Ovary (tissue), 9 donors: ENCODE measurements around the gene TSKS. TPM values are rescaled to one million over a fixed set of nuclear protein-coding genes. Genes with fewer than 3 reads are reported as not detected.
A peak's percentile ranks its signal among the peaks of the same experiment; 100 is the strongest.

Experiments
- DNase-seq, 5 donors: peaks; one replicate each; pipeline ENCODE4 v3.0.0-alpha.2; 2019 to 2020
- H3K27ac ChIP-seq, 2 donors: fragments of 200-600 bp; one replicate each; pipeline versions ENCODE4 v1.5.1 to v1.8.0; 2019 to 2022
- H3K27me3 ChIP-seq: fragments of 200-600 bp; one replicate; pipeline ENCODE4 v1.8.0; 2022
- H3K36me3 ChIP-seq: fragments of 200-600 bp; sonication (generic); one replicate; pipeline ENCODE4 v1.5.1; 2019
- H3K4me1 ChIP-seq: one replicate; pipeline ENCODE4 v1.8.1; 2013; ENCODE audit warnings: mild to moderate bottlenecking, moderate library complexity; ENCODE audit not compliant: insufficient read depth
- H3K4me3 ChIP-seq: fragments of 200-600 bp; sonication (generic); one replicate; pipeline ENCODE4 v1.5.1; 2017
- H3K9me3 ChIP-seq, 2 donors: fragments of 200-600 bp in 1 of 2; sonication (generic) in 1 of 2; one replicate each; pipeline versions ENCODE4 v1.5.1 to v1.8.1; 2013 to 2019; ENCODE audit warnings: mild to moderate bottlenecking in 1 of 2, moderate library complexity in 1 of 2
- CTCF ChIP-seq, 3 donors: fragments of 450-650 bp in 2 of 3; fragments of 200-600 bp in 1 of 3; IDR thresholded peaks; one replicate each; pipeline versions ENCODE4 v1.5.1 to v1.8.0; 2016 to 2022; ENCODE audit warnings: antibody characterized with exemption in 3 of 3, mild to moderate bottlenecking in 1 of 3
- EP300 ChIP-seq: sonication (generic); formaldehyde crosslinking; IDR thresholded peaks from one replicate; pipeline ENCODE4 v1.6.1; 2017; ENCODE audit warnings: antibody characterized with exemption
- POLR2A ChIP-seq: fragments of 450-650 bp; IDR thresholded peaks from one replicate; pipeline ENCODE4 v1.6.1; 2017; ENCODE audit warnings: antibody characterized with exemption, mild to moderate bottlenecking, moderate library complexity
- WGBS, 3 donors: extraction: QIAGEN DNeasy Blood & Tissue Kit in 1 of 3; methylation state at CpG; one replicate each; pipeline versions ENCODE4 v1.1.5 to v1.1.7; 2013 to 2017; 5-methylcytosine and 5-hydroxymethylcytosine counted together
- intact Hi-C, 4 donors: fragments of 100-400 bp; cut with DNase I; formaldehyde crosslinking; loops; one replicate each; pipeline versions ENCODE4 v1.11.0 to v1.15.1; 2022 to 2023
- polyA plus RNA-seq, 2 donors: library from polyadenylated mRNA; stranded (reverse); fragments of 200-250 nt in 1 of 2; fragments of 350-450 nt in 1 of 2; fragmentation: Illumina TruSeq in 1 of 2; extraction: RNeasy Lipid Tissue Mini Kit (QIAGEN cat#74804) in 1 of 2; gene quantifications; one replicate each; pipeline ENCODE4 v1.2.3, GENCODE V29; 2013 to 2014
- total RNA-seq, 7 donors: library from RNA; depleted of rRNA in 2 of 7; stranded (reverse); fragments of >200 nt in 2 of 7; fragmentation: NEBNext Ultra II Directional in 3 of 7; extraction: Animal tissue kit (Norgen Biotek cat#: 25700) in 3 of 7; gene quantifications; one replicate each; pipeline versions ENCODE4 v1.1.0 to v1.2.4, GENCODE V29; 2016 to 2023
- donor health status: DM: no; HTN: no; CAD: no; lungs with moderate emphysema.
- donor health status: DM: no; HTN: no; CAD: no.
- donor health status: Bipolar disorder and iron deficiency.
- donor health status: DM: yes; HTN: yes; CAD: no.
- donor health status: DM: no; HTN: no; CAD: no.
- donor health status: DM: yes; HTN: yes; CAD: no.

TSKS gene
- total and polyA plus RNA-seq, 9 donors = 0.15 to 0.71 (median 0.32) TPM; not detected in 4

- Histone ChIP-seq H3K36me3 (no peaks in the 10 kb centered on the region), H3K27me3 (no peaks in the 10 kb centered on the region), H3K9me3 (no peaks in the 10 kb centered on the region), H3K4me3 (no peak overlapping the region), H3K4me1 (peaks cover 6% of the 10 kb centered on the region), H3K27ac (no peak overlapping the region)
- no peak for TF ChIP-seq CTCF (IDR thresholded peaks at IDR 0.05)
- no peak for TF ChIP-seq POLR2A
- no peak for TF ChIP-seq EP300
- intact Hi-C loops = loop anchor here in 2 of 4 donors (5.0 to 10.0 kb wide), 3 partner anchors 40 to 82 kb away; partner anchors contain the start of gene AP2A1 (in 1 of the 2)
- 77% methylated on average over 18 of the region's 18 CpGs for WGBS, 3 donors
- peak in 2 of 5 donors; percentile 29 to 41 for DNase-seq
Measured at GRCh38 chr19:49807058-49807903, 44.2 kb upstream of the TSKS start.

DNA sequence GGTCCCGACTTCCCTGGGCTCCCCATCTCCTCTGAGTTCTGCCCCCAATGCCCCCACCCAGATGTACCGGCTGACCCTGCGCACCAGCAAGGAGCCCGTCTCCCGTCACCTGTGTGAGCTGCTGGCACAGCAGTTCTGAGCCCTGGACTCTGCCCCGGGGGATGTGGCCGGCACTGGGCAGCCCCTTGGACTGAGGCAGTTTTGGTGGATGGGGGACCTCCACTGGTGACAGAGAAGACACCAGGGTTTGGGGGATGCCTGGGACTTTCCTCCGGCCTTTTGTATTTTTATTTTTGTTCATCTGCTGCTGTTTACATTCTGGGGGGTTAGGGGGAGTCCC is 43.5 kb upstream of the TSKS start:
- no peak for TF ChIP-seq EP300
- no peak for TF ChIP-seq CTCF (IDR thresholded peaks at IDR 0.05)
- TF ChIP-seq POLR2A = no peak
- peak in 1 of 5 donors; percentile 36 for DNase-seq
- Histone ChIP-seq H3K4me3 (no peak overlapping the region), H3K27me3 (no peaks in the 10 kb centered on the region), H3K36me3 (no peaks in the 10 kb centered on the region), H3K9me3 (no peaks in the 10 kb centered on the region), H3K27ac (no peak overlapping the region), H3K4me1 (peaks cover 8% of the 10 kb centered on the region)
- WGBS, 3 donors = 82 to 90% (median 86%) methylated on average over 8 of the region's 8 CpGs
- intact Hi-C loops = loop anchor here in 2 of 4 donors (5.0 to 10.0 kb wide), 3 partner anchors 39 to 82 kb away; partner anchors contain the start of gene AP2A1 (in 1 of the 2)

DNA sequence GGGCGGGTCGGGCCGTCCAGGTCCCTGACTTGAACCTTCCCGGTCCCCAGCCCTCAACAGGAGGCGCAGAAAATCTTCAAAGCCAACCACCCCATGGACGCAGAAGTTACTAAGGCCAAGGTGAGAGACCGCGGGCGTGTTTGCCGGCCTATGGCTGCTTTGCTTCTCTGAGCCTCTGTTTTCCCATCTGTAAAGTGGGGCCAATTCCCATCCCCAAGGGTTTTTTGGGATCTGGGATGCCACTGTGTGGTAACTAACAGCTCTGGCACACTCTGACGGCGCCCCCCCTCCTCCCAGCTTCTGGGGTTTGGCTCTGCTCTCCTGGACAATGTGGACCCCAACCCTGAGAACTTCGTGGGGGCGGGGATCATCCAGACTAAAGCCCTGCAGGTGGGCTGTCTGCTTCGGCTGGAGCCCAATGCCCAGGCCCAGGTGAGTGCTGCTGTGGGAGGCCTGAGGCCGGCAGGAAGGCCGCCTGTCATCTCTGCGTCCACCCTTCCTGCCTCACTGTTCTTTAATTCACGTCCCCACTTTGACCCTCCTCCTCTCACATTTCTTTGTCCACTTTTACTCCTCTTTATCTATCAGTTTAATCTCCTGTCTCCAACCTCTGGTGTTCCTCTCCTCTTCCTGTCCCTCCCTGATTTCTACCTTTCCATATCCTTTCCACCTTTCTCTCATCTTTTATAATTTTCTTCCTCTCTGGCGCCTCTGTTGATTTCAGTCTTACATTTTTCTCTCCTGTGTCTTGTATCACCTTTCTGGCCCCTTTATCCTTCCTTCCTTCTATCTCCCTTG is 42.9 kb upstream of the TSKS start:
- H3K4me1 ChIP-seq = peaks cover 12% of the 10 kb centered on the region
- no peak overlapping the region for H3K4me3 ChIP-seq
- H3K27ac ChIP-seq = no peak overlapping the region
- intact Hi-C loops = loop anchor here in 2 of 4 donors (5.0 to 10.0 kb wide), 3 partner anchors 39 to 81 kb away; partner anchors contain the start of gene AP2A1 (in 1 of the 2)
- H3K36me3 ChIP-seq = no peaks in the 10 kb centered on the region
- 77 to 89% (median 82%) methylated on average over 17 to 20 of the region's 20 CpGs for WGBS, 3 donors
- H3K9me3 ChIP-seq = no peaks in the 10 kb centered on the region
- no peak for TF ChIP-seq EP300
- TF ChIP-seq CTCF (IDR thresholded peaks at IDR 0.05) = no peak
- no peak for TF ChIP-seq POLR2A
- peak in 1 of 5 donors; percentile 37 for DNase-seq
- H3K27me3 ChIP-seq = no peaks in the 10 kb centered on the region

DNA sequence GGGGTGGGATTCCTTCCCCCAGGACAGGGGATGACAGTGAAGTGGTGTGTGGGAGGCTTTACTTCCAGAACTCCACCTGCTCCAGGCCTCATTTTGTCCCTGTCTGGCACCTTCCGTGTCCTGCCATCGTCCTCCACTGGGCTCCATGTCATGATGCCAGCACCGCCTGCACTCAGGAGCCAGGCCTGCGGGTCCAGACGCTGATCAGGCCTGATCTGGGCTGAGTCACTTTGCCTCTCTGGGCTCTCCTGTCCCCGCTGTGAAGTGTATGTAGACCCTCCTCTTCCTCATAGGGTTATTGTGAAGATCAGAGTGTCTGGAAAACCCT is 40.4 kb upstream of the TSKS start:
- Histone ChIP-seq H3K4me3 (no peak overlapping the region), H3K36me3 (no peaks in the 10 kb centered on the region), H3K4me1 (peaks cover 11% of the 10 kb centered on the region), H3K27me3 (no peaks in the 10 kb centered on the region), H3K9me3 (no peaks in the 10 kb centered on the region), H3K27ac (no peak overlapping the region)
- intact Hi-C loops = loop anchor here in 2 of 4 donors (5.0 to 10.0 kb wide), 3 partner anchors 36 to 79 kb away; partner anchors contain the start of gene AP2A1 (in 1 of the 2)
- WGBS, 3 donors = 85 to 94% (median 90%) methylated on average over 6 of the region's 6 CpGs
- TF ChIP-seq EP300 = no peak
- peak in 2 of 5 donors; percentile 31 to 33 for DNase-seq
